Peyer's patch (tissue), 4 donors: Measurements from ENCODE around the gene SPIRE2.

Experiments used
- CTCF ChIP-seq, 6 experiments: fragments of 450-650 bp in 4 of 6; fragments of 200-600 bp in 2 of 6; sonication (generic) in 1 of 6; IDR thresholded peaks; one replicate each; pipeline ENCODE4 v1.5.1; 2017 to 2019; ENCODE audit warnings: antibody characterized with exemption in 6 of 6, mild to moderate bottlenecking in 3 of 6, moderate library complexity in 1 of 6
- POLR2A ChIP-seq, 2 donors: fragments of 450-650 bp; IDR thresholded peaks; one replicate each; pipeline ENCODE4 v1.5.1; 2017; ENCODE audit warnings: antibody characterized with exemption in 2 of 2, mild to moderate bottlenecking in 2 of 2, moderate library complexity in 2 of 2

GRCh38 chr16:89784406-89784805 lies 43.9 kb upstream of the SPIRE2 start:
- no peak for TF ChIP-seq POLR2A (IDR thresholded peaks at IDR 0.05)
- TF ChIP-seq CTCF (IDR thresholded peaks at IDR 0.05), result no peak
